ENCODE data around the gene JUNB. TPM values are rescaled to one million over a fixed set of nuclear protein-coding genes. Genes with fewer than 3 reads are reported as not detected.

JUNB gene
- total and polyA plus RNA-seq, 2 of the 13 experiments (the other 11 are each of a cell fraction or from before 2014, with no cell fraction given) = 7.7 to 8.2 TPM

DNA sequence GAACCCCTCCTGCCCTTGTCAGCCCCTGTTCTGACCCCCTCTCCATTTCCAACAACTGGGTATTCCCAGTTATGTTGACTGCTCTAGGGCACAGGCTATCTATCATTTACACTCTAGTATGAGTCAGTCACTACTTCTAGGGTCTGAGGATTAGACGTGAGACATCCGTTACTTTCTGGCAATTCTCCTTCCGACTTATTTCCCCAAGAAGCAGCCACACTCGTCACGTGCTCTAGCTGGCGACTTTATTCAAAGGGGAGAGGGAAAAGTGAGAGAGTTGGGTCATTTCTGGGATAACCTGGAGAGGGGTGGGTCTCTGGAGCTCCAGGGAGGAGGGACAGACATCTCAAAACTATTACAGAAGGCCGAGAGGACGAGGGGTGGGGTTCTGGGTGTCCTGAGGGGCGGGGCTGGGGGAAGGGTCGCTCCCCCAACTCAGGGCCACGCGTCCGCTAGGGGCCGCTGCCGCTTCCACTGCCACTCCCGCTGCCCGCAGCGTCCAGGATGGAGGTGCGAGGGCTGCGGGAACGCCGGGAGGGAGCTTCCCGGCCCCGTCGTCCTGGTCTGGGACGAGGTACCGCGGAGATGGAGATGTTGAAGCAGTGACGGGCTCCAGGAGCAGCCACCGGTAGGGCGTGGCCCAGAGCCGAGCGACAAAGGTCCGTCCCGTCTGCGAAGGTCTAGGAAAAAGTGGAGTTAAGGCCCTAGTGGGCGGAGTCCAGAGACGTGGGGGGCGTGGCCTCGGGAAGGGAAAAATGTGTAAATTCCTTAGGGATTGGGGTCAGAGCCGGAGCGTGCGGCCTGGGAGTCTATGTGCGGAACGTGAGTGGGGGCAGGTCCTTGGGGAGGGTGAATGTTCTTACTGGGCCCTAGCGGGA, 34.2 kb downstream of the JUNB start (continued):
- TF ChIP-seq, protein P1, sequence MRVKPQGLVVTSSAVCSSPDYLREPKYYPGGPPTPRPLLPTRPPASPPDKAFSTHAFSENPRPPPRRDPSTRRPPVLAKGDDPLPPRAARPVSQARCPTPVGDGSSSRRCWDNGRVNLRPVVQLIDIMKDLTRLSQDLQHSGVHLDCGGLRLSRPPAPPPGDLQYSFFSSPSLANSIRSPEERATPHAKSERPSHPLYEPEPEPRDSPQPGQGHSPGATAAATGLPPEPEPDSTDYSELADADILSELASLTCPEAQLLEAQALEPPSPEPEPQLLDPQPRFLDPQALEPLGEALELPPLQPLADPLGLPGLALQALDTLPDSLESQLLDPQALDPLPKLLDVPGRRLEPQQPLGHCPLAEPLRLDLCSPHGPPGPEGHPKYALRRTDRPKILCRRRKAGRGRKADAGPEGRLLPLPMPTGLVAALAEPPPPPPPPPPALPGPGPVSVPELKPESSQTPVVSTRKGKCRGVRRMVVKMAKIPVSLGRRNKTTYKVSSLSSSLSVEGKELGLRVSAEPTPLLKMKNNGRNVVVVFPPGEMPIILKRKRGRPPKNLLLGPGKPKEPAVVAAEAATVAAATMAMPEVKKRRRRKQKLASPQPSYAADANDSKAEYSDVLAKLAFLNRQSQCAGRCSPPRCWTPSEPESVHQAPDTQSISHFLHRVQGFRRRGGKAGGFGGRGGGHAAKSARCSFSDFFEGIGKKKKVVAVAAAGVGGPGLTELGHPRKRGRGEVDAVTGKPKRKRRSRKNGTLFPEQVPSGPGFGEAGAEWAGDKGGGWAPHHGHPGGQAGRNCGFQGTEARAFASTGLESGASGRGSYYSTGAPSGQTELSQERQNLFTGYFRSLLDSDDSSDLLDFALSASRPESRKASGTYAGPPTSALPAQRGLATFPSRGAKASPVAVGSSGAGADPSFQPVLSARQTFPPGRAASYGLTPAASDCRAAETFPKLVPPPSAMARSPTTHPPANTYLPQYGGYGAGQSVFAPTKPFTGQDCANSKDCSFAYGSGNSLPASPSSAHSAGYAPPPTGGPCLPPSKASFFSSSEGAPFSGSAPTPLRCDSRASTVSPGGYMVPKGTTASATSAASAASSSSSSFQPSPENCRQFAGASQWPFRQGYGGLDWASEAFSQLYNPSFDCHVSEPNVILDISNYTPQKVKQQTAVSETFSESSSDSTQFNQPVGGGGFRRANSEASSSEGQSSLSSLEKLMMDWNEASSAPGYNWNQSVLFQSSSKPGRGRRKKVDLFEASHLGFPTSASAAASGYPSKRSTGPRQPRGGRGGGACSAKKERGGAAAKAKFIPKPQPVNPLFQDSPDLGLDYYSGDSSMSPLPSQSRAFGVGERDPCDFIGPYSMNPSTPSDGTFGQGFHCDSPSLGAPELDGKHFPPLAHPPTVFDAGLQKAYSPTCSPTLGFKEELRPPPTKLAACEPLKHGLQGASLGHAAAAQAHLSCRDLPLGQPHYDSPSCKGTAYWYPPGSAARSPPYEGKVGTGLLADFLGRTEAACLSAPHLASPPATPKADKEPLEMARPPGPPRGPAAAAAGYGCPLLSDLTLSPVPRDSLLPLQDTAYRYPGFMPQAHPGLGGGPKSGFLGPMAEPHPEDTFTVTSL (CRISPR knock-in tag; IDR thresholded peaks at IDR 0.05; ENCODE audit: borderline replicate concordance) = no peak
- TF ChIP-seq, protein P2, sequence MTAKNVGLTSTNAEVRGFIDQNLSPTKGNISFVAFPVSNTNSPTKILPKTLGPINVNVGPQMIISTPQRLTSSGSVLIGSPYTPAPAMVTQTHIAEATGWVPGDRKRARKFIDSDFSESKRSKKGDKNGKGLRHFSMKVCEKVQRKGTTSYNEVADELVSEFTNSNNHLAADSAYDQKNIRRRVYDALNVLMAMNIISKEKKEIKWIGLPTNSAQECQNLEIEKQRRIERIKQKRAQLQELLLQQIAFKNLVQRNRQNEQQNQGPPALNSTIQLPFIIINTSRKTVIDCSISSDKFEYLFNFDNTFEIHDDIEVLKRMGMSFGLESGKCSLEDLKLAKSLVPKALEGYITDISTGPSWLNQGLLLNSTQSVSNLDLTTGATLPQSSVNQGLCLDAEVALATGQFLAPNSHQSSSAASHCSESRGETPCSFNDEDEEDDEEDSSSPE (CRISPR knock-in tag; IDR thresholded peaks at IDR 0.05) = peak; percentile 87
- TF ChIP-seq ZNF225 (CRISPR knock-in tag; IDR thresholded peaks at IDR 0.05) = no peak
- no peak for TF ChIP-seq BORCS8-MEF2B (CRISPR knock-in tag; IDR thresholded peaks at IDR 0.05)
- no peak for TF ChIP-seq ZFP62 (CRISPR knock-in tag; IDR thresholded peaks at IDR 0.05)
- TF ChIP-seq ARNT (IDR thresholded peaks at IDR 0.05) = no peak
- TF ChIP-seq, protein P3, sequence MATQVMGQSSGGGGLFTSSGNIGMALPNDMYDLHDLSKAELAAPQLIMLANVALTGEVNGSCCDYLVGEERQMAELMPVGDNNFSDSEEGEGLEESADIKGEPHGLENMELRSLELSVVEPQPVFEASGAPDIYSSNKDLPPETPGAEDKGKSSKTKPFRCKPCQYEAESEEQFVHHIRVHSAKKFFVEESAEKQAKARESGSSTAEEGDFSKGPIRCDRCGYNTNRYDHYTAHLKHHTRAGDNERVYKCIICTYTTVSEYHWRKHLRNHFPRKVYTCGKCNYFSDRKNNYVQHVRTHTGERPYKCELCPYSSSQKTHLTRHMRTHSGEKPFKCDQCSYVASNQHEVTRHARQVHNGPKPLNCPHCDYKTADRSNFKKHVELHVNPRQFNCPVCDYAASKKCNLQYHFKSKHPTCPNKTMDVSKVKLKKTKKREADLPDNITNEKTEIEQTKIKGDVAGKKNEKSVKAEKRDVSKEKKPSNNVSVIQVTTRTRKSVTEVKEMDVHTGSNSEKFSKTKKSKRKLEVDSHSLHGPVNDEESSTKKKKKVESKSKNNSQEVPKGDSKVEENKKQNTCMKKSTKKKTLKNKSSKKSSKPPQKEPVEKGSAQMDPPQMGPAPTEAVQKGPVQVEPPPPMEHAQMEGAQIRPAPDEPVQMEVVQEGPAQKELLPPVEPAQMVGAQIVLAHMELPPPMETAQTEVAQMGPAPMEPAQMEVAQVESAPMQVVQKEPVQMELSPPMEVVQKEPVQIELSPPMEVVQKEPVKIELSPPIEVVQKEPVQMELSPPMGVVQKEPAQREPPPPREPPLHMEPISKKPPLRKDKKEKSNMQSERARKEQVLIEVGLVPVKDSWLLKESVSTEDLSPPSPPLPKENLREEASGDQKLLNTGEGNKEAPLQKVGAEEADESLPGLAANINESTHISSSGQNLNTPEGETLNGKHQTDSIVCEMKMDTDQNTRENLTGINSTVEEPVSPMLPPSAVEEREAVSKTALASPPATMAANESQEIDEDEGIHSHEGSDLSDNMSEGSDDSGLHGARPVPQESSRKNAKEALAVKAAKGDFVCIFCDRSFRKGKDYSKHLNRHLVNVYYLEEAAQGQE (IDR thresholded peaks at IDR 0.05; ENCODE audit: borderline replicate concordance in 1 of 2, low read depth in 1 of 2, low read length in 2 of 2) = no peak
- TF ChIP-seq ATM (IDR thresholded peaks at IDR 0.05; ENCODE audit: borderline replicate concordance) = no peak
- TF ChIP-seq CCAR2 (optimal IDR thresholded peaks at IDR 0.05; ENCODE audit: low read depth, low read length) = no peak
- TF ChIP-seq, protein P4, sequence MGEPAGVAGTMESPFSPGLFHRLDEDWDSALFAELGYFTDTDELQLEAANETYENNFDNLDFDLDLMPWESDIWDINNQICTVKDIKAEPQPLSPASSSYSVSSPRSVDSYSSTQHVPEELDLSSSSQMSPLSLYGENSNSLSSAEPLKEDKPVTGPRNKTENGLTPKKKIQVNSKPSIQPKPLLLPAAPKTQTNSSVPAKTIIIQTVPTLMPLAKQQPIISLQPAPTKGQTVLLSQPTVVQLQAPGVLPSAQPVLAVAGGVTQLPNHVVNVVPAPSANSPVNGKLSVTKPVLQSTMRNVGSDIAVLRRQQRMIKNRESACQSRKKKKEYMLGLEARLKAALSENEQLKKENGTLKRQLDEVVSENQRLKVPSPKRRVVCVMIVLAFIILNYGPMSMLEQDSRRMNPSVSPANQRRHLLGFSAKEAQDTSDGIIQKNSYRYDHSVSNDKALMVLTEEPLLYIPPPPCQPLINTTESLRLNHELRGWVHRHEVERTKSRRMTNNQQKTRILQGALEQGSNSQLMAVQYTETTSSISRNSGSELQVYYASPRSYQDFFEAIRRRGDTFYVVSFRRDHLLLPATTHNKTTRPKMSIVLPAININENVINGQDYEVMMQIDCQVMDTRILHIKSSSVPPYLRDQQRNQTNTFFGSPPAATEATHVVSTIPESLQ (CRISPR knock-in tag; conservative IDR thresholded peaks at IDR 0.05) = no peak
- TF ChIP-seq JDP2 (CRISPR knock-in tag; IDR thresholded peaks at IDR 0.05; ENCODE audit: borderline replicate concordance) = no peak
- TF ChIP-seq, protein P5, sequence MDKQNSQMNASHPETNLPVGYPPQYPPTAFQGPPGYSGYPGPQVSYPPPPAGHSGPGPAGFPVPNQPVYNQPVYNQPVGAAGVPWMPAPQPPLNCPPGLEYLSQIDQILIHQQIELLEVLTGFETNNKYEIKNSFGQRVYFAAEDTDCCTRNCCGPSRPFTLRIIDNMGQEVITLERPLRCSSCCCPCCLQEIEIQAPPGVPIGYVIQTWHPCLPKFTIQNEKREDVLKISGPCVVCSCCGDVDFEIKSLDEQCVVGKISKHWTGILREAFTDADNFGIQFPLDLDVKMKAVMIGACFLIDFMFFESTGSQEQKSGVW (CRISPR knock-in tag; IDR thresholded peaks at IDR 0.05; ENCODE audit: borderline replicate concordance) = no peak
- TF ChIP-seq ZBTB42 (CRISPR knock-in tag; IDR thresholded peaks at IDR 0.05) = no peak
- no peak for TF ChIP-seq TBP (CRISPR knock-in tag; IDR thresholded peaks at IDR 0.05)
- TF ChIP-seq MYNN (CRISPR knock-in tag; IDR thresholded peaks at IDR 0.05; ENCODE audit: low read depth) = no peak

All from HepG2 (cell line).